CD14-positive monocyte (primary cell): Measurements from ENCODE around the gene ILDR2. TPM values are rescaled to one million over a fixed set of nuclear protein-coding genes. Genes with fewer than 3 reads are reported as not detected.

ENCODE experiments used
- DNase-seq, 3 donors: peaks; one replicate each; pipeline ENCODE4 v3.0.0-alpha.2; 2011 to 2022
- H2AFZ ChIP-seq: 2 replicates; pipeline ENCODE4 v1.6.0; 2012; ENCODE audit warnings: mild to moderate bottlenecking, low read depth, low read length, inconsistent platforms; ENCODE audit not compliant: insufficient read depth, poor library complexity, severe bottlenecking
- H3K27ac ChIP-seq, 2 donors: 1 replicate in 1 of 2; 2 replicates in 1 of 2; pipeline ENCODE4 v1.5.1; 2012 to 2013; ENCODE audit warnings: low read length in 2 of 2, control low read depth in 1 of 2, inconsistent platforms in 1 of 2, low read depth in 1 of 2, mild to moderate bottlenecking in 1 of 2
- H3K27me3 ChIP-seq, 2 donors: one replicate each; pipeline versions ENCODE4 v1.6.0 to v1.6.1; 2011 to 2013; ENCODE audit warnings: low read length in 2 of 2; ENCODE audit not compliant: control insufficient read depth in 2 of 2, insufficient read depth in 2 of 2
- H3K36me3 ChIP-seq, 2 donors: replicated peaks in 1 of 2; 1 replicate in 1 of 2; 2 replicates in 1 of 2; pipeline versions ENCODE4 v1.5.1 to v1.6.1; 2012 to 2013; ENCODE audit warnings: low read length in 2 of 2, control low read depth in 1 of 2, inconsistent platforms in 1 of 2, mild to moderate bottlenecking in 1 of 2; ENCODE audit not compliant: insufficient read depth in 2 of 2, control insufficient read depth in 1 of 2
- H3K4me1 ChIP-seq, 2 donors: 1 replicate in 1 of 2; 2 replicates in 1 of 2; pipeline versions ENCODE4 v1.5.1 to v1.6.1; 2012 to 2013; ENCODE audit warnings: low read length in 2 of 2, control low read depth in 1 of 2, inconsistent platforms in 1 of 2, mild to moderate bottlenecking in 1 of 2, moderate library complexity in 1 of 2; ENCODE audit not compliant: insufficient read depth in 2 of 2, control insufficient read depth in 1 of 2
- H3K4me2 ChIP-seq: replicated peaks from 2 replicates; pipeline ENCODE3; 2012; ENCODE audit warnings: low read length, moderate library complexity, mild to moderate bottlenecking; ENCODE audit not compliant: poor library complexity, severe bottlenecking; ENCODE audit errors: extremely low read depth
- H3K4me3 ChIP-seq, 3 experiments: fragments of 200-600 bp in 1 of 3; sonication (generic) in 1 of 3; replicated peaks in 1 of 3; 1 replicate in 2 of 3; 2 replicates in 1 of 3; pipeline ENCODE4 v1.5.1; 2011 to 2013; ENCODE audit warnings: low read length in 3 of 3, mild to moderate bottlenecking in 3 of 3, control low read depth in 2 of 3, low read depth in 2 of 3, inconsistent platforms in 1 of 3, moderate library complexity in 1 of 3
- H3K79me2 ChIP-seq: 2 replicates; pipeline ENCODE4 v1.6.0; 2012; ENCODE audit warnings: mild to moderate bottlenecking, control low read depth, inconsistent platforms, low read length, moderate library complexity; ENCODE audit not compliant: insufficient read depth
- H3K9ac ChIP-seq: 2 replicates; pipeline ENCODE4 v1.6.0; 2017; ENCODE audit warnings: low read length, mild to moderate bottlenecking; ENCODE audit not compliant: insufficient read depth, poor library complexity, severe bottlenecking
- H3K9me3 ChIP-seq, 2 donors: replicated peaks in 1 of 2; 1 replicate in 1 of 2; 2 replicates in 1 of 2; pipeline versions ENCODE4 v1.5.1 to v1.6.1; 2012 to 2013; ENCODE audit warnings: low read length in 2 of 2, control low read depth in 1 of 2; ENCODE audit not compliant: control insufficient read depth in 1 of 2, insufficient read depth in 1 of 2
- H4K20me1 ChIP-seq: 2 replicates; pipeline ENCODE4 v1.6.0; 2012; ENCODE audit warnings: mild to moderate bottlenecking, low read length, control low read depth, moderate library complexity; ENCODE audit not compliant: insufficient read depth
- H3K27ac Mint-ChIP-seq, 7 donors: one replicate each; pipeline ENCODE4 v1.8.0; 2020; ENCODE audit warnings: mild to moderate bottlenecking in 7 of 7, mixed read lengths in 7 of 7, moderate library complexity in 6 of 7, inconsistent platforms in 2 of 7
- H3K27me3 Mint-ChIP-seq, 3 donors: one replicate each; pipeline ENCODE4 v1.8.0; 2021 to 2022; ENCODE audit warnings: low read depth in 3 of 3, mild to moderate bottlenecking in 3 of 3, mixed read lengths in 3 of 3, moderate library complexity in 3 of 3, inconsistent platforms in 1 of 3
- H3K36me3 Mint-ChIP-seq, 2 donors: one replicate each; pipeline ENCODE4 v1.8.0; 2020; ENCODE audit warnings: mixed read lengths in 2 of 2, inconsistent platforms in 1 of 2, mild to moderate bottlenecking in 1 of 2
- H3K4me1 Mint-ChIP-seq: one replicate; pipeline ENCODE4 v1.8.0; 2020; ENCODE audit warnings: mild to moderate bottlenecking, mixed read lengths
- H3K4me3 Mint-ChIP-seq, 2 donors: one replicate each; pipeline ENCODE4 v1.8.0; 2020; ENCODE audit warnings: mild to moderate bottlenecking in 2 of 2, mixed read lengths in 2 of 2, moderate library complexity in 1 of 2
- H3K9me3 Mint-ChIP-seq, 7 donors: one replicate each; pipeline ENCODE4 v1.8.0; 2020 to 2022; ENCODE audit warnings: mixed read lengths in 7 of 7, mild to moderate bottlenecking in 6 of 7, moderate library complexity in 6 of 7, inconsistent platforms in 2 of 7
- CTCF ChIP-seq: fragments of 200-600 bp; IDR thresholded peaks from one replicate; pipeline ENCODE4 v1.8.0; 2022; ENCODE audit warnings: antibody characterized with exemption, mild to moderate bottlenecking
- WGBS: methylation state at CpG from one replicate; pipeline ENCODE4 v1.1.5; 2013; ENCODE audit warnings: missing lambda C conversion rate; ENCODE audit not compliant: insufficient coverage; 5-methylcytosine and 5-hydroxymethylcytosine counted together
- intact Hi-C, 2 donors: fragments of 100-400 bp; cut with micrococcal nuclease; formaldehyde crosslinking; loops; one replicate each; pipeline versions ENCODE4 v1.15.0 to v1.15.1; 2023
- polyA plus RNA-seq, 3 donors: library from polyadenylated mRNA; depleted of rRNA in 1 of 3; unstranded in 2 of 3; stranded (reverse) in 1 of 3; fragments of 300-500 nt in 2 of 3; fragments of >200 nt in 1 of 3; fragmentation: Illumina TruSeq in 2 of 3; gene quantifications; 1 replicate in 2 of 3; 2 replicates in 1 of 3; pipeline ENCODE4 v1.2.3, GENCODE V29; 2012 to 2021

ILDR2 gene
- polyA plus RNA-seq, 3 donors, result not detected

GRCh38 chr1:166952002-166952746 lies 23.2 kb downstream of the ILDR2 start:
- Histone ChIP-seq H3K4me3 (no peak overlapping the region), H3K79me2 (no peaks in the 10 kb centered on the region), H4K20me1 (no peaks in the 10 kb centered on the region), H3K36me3 (no peaks in the 10 kb centered on the region), H3K9me3 (peaks cover 0 to 6% of the 10 kb centered on the region in 2 donors), H3K4me2 (no peak overlapping the region), H3K27ac (no peak overlapping the region), H3K9ac (no peak overlapping the region), H3K4me1 (peaks cover 5 to 7% of the 10 kb centered on the region in 2 donors), H2AFZ (no peak overlapping the region), H3K27me3 (peaks cover 11 to 15% of the 10 kb centered on the region in 2 donors)
- H3K27ac Mint-ChIP-seq, result no peak overlapping the region
- 100% methylated on average over 1 of the region's 4 CpGs for WGBS
- H3K4me3 Mint-ChIP-seq, result no peak overlapping the region
- intact Hi-C loops, result no loop called here
- peaks cover 7% of the 10 kb centered on the region for H3K4me1 Mint-ChIP-seq
- no peak for TF ChIP-seq CTCF
- no peaks in the 10 kb centered on the region for H3K36me3 Mint-ChIP-seq
- peaks cover 0 to 3% (median 0%) of the 10 kb centered on the region in 7 donors for H3K9me3 Mint-ChIP-seq
- DNase-seq, result no peak
- H3K27me3 Mint-ChIP-seq, result peaks cover 14 to 20% (median 15%) of the 10 kb centered on the region in 3 donors

GRCh38 chr1:166951050-166951449 lies 24.3 kb downstream of the ILDR2 start:
- WGBS, result no CpG with 5 or more reads among the region's 2 CpGs
- Mint-ChIP-seq H3K4me1 (peaks cover 9% of the 10 kb centered on the region), H3K9me3 (peaks cover 0 to 3% (median 0%) of the 10 kb centered on the region in 7 donors), H3K27me3 (peaks cover 17 to 30% (median 22%) of the 10 kb centered on the region in 3 donors), H3K4me3 (no peak overlapping the region), H3K36me3 (no peaks in the 10 kb centered on the region), H3K27ac (no peak overlapping the region)
- intact Hi-C loops, result no loop called here
- no peak overlapping the region for H3K9ac ChIP-seq
- no peak overlapping the region for H3K4me2 ChIP-seq
- no peak overlapping the region for H2AFZ ChIP-seq
- no peak overlapping the region for H3K4me3 ChIP-seq
- H3K9me3 ChIP-seq, result peaks cover 0 to 7% of the 10 kb centered on the region in 2 donors
- H3K27me3 ChIP-seq, result peaks cover 19 to 23% of the 10 kb centered on the region in 2 donors
- H3K36me3 ChIP-seq, result no peaks in the 10 kb centered on the region
- TF ChIP-seq CTCF, result no peak
- no peaks in the 10 kb centered on the region for H4K20me1 ChIP-seq
- H3K27ac ChIP-seq, result no peak overlapping the region
- no peaks in the 10 kb centered on the region for H3K79me2 ChIP-seq
- H3K4me1 ChIP-seq, result peaks cover 6 to 7% of the 10 kb centered on the region in 2 donors
- no peak for DNase-seq
